WTC11 (cell line): ENCODE results near the gene ARHGAP21. TPM values are rescaled to one million over a fixed set of nuclear protein-coding genes. Genes with fewer than 3 reads are reported as not detected.

Experiments used
- ATAC-seq: fragments of 200-7000 bp; cut with Tn5 transposase; 2 replicates; pipeline ENCODE4 v1.10.0; 2021; ENCODE audit warnings: mild to moderate bottlenecking, moderate library complexity
- Bru-seq: library from RNA; stranded (reverse); fragments of 400-500 nt; gene quantifications from one replicate; lab custom pipeline; 2021; lab: Mats Ljungman, UMichigan
- CTCF ChIA-PET: fragments of 300-600 bp; sonication (Branson Sonifier 250); formaldehyde crosslinking; loops from one replicate; lab custom pipeline; 2021; ENCODE audit warnings: antibody characterized with exemption; lab: Charles Lee
- POLR2A ChIA-PET: fragments of 350-600 bp; sonication (Branson Sonifier 250); formaldehyde crosslinking; loops from one replicate; lab custom pipeline; 2021; ENCODE audit warnings: antibody characterized with exemption; lab: Charles Lee
- DNase-seq: peaks from one replicate; pipeline ENCODE4 v3.0.0; 2021; ENCODE audit warnings: low spot score
- H3K27ac Mint-ChIP-seq: 2 replicates; pipeline ENCODE4 v1.8.0; 2021; ENCODE audit warnings: mixed read lengths
- H3K27me3 Mint-ChIP-seq: 2 replicates; pipeline ENCODE4 v1.8.0; 2021; ENCODE audit warnings: low read depth, mild to moderate bottlenecking, moderate library complexity, mixed read lengths
- H3K36me3 Mint-ChIP-seq: 2 replicates; pipeline ENCODE4 v1.8.0; 2021; ENCODE audit warnings: mixed read lengths
- H3K4me1 Mint-ChIP-seq: 2 replicates; pipeline ENCODE4 v1.8.0; 2022; ENCODE audit warnings: mixed read lengths
- H3K4me3 Mint-ChIP-seq: 2 replicates; pipeline ENCODE4 v1.8.0; 2021; ENCODE audit warnings: mild to moderate bottlenecking, moderate library complexity, mixed read lengths
- H3K9me3 Mint-ChIP-seq: 2 replicates; pipeline ENCODE4 v1.8.0; 2021; ENCODE audit warnings: mixed read lengths
- AFF4 ChIP-seq: sonication (generic); formaldehyde crosslinking; IDR thresholded peaks from 2 replicates; pipeline ENCODE4 v1.8.1; 2023; ENCODE audit warnings: mild to moderate bottlenecking, missing genetic modification reagents, borderline replicate concordance
- ARID4B ChIP-seq: sonication (generic); formaldehyde crosslinking; IDR thresholded peaks from 2 replicates; pipeline ENCODE4 v1.8.0; 2023; ENCODE audit warnings: missing genetic modification reagents, mild to moderate bottlenecking, borderline replicate concordance
- CBFB ChIP-seq: sonication (generic); formaldehyde crosslinking; IDR thresholded peaks from 2 replicates; pipeline ENCODE4 v1.8.1; 2022; ENCODE audit warnings: mild to moderate bottlenecking, low read depth, missing genetic modification reagents
- NFATC4 ChIP-seq: fragments of 250-450 bp; sonication (Bioruptor Pico); IDR thresholded peaks from 2 replicates; pipeline ENCODE4 v1.9.0; 2021; ENCODE audit warnings: mild to moderate bottlenecking
- NFE2L1 ChIP-seq: sonication (generic); formaldehyde crosslinking; IDR thresholded peaks from 2 replicates; pipeline ENCODE4 v1.8.1; 2023; ENCODE audit warnings: missing genetic modification reagents
- SMAD3 ChIP-seq: sonication (generic); formaldehyde crosslinking; IDR thresholded peaks from 2 replicates; pipeline ENCODE4 v1.8.0; 2022; ENCODE audit warnings: missing genetic modification reagents, mild to moderate bottlenecking, borderline replicate concordance
- SOX15 ChIP-seq: fragments of 250-450 bp; sonication (Bioruptor Pico); IDR thresholded peaks from 2 replicates; pipeline ENCODE4 v1.9.0; 2021; ENCODE audit warnings: mild to moderate bottlenecking
- TCF7 ChIP-seq: sonication (generic); formaldehyde crosslinking; IDR thresholded peaks from 2 replicates; pipeline ENCODE4 v1.8.0; 2022; ENCODE audit warnings: mild to moderate bottlenecking, low read depth, missing genetic modification reagents, moderate library complexity
- ZMAT4 ChIP-seq: fragments of 250-450 bp; sonication (Bioruptor Pico); IDR thresholded peaks from 2 replicates; pipeline ENCODE4 v1.9.0; 2021; ENCODE audit warnings: mild to moderate bottlenecking
- ZNF281 ChIP-seq: sonication (generic); formaldehyde crosslinking; IDR thresholded peaks from 2 replicates; pipeline ENCODE4 v1.8.0; 2023; ENCODE audit warnings: mild to moderate bottlenecking, missing genetic modification reagents
- long read RNA-seq, 3 experiments: library from RNA in 1 of 3; library from capped mRNA in 1 of 3; library from polyadenylated mRNA in 1 of 3; unstranded in 2 of 3; stranded (forward) in 1 of 3; transcript quantifications; one replicate each; pipeline ENCODE4 v2.0.0, GENCODE V29; 2021
- total RNA-seq: library from RNA; stranded (reverse); gene quantifications from 3 replicates; pipeline ENCODE4 v1.2.3, GENCODE V29; 2021
- TF ChIP-seq, protein P1 (sequence below): sonication (generic); formaldehyde crosslinking; IDR thresholded peaks from 2 replicates; pipeline ENCODE4 v1.8.1; 2022; ENCODE audit warnings: missing genetic modification reagents, borderline replicate concordance
- TF ChIP-seq, protein P2 (sequence below): fragments of 250-450 bp; sonication (Bioruptor Pico); IDR thresholded peaks from 2 replicates; pipeline ENCODE4 v1.9.0; 2021; ENCODE audit warnings: mild to moderate bottlenecking, borderline replicate concordance

Gene ARHGAP21
- 30.2 to 37.7 TPM (median 33.8 TPM) in 3 replicates for total RNA-seq
- percentile 75 among the genes with signal in this experiment for Bru-seq, nascent RNA
- long read RNA-seq, experiment 1, partial matches to known transcripts, result 30 of 74 reads
- long read RNA-seq, experiment 1, other reads (novel, unspliced or antisense), result 42 of 74 reads
- long read RNA-seq, experiment 2, partial matches to known transcripts, result 4 of 12 reads
- long read RNA-seq, experiment 2, other reads (novel, unspliced or antisense), result 8 of 12 reads
- long read RNA-seq, experiment 3, result 0 reads

DNA sequence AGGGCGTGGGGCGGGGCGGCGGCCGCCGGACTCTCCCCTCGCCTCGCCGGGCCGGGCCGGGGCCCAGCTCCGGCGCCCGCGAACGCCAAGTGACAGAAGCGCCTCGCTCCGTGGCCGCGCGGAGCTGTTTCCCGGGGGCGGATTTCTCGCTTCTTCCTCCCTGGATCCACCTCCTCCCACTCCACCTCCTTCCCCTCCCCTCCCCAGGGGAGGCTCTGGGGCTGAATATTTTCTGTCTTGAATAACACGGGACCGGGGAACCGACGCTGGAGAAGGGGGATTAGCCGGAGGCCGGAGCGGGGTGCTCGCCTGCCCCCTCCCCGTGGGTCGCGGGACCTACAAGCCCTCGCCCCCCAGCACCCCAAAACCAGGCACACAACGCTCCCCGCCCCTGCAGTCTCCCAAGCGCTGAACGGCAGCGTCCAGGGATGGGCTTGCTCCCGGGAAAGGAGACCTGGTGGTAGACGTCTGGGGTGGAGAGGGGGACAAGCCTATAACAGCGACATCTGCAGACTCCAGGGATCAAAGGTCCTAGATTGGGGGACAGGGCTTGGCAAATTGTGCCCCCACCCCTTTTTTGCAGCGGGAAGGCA lies at the start of gene ARHGAP21:
TSS of gene ARHGAP21 (minus strand) at position 100 of the 593 bp plus-strand sequence. CDS start 1,988 bp downstream, outside the sequence.
- Mint-ChIP-seq H3K9me3 (no peaks in the 10 kb centered on the region), H3K27ac (peak within 1 kb of the TSS; percentile 60), H3K4me1 (peaks cover 40% of the 10 kb centered on the region), H3K4me3 (peak within 1 kb of the TSS; percentile 88), H3K36me3 (no peaks in the 10 kb centered on the region), H3K27me3 (peaks cover 40% of the 10 kb centered on the region)
- ATAC-seq (peak; percentile 35), DNase-seq (peak; percentile 40)
- TF ChIP-seq TCF7 (CRISPR knock-in tag) (no peak), ARID4B (CRISPR knock-in tag) (peak; percentile 26; the same call in 1 of the 2 replicates)
- ChIA-PET CTCF (interaction anchor here (1.0 kb wide), 1 partner anchor 172 kb away, joined by 3 read pairs; no protein-coding TSS in a partner anchor), POLR2A (interaction anchor here (2.2 kb wide), 1 partner anchor 228 kb away, joined by 12 read pairs; no protein-coding TSS in a partner anchor)

DNA sequence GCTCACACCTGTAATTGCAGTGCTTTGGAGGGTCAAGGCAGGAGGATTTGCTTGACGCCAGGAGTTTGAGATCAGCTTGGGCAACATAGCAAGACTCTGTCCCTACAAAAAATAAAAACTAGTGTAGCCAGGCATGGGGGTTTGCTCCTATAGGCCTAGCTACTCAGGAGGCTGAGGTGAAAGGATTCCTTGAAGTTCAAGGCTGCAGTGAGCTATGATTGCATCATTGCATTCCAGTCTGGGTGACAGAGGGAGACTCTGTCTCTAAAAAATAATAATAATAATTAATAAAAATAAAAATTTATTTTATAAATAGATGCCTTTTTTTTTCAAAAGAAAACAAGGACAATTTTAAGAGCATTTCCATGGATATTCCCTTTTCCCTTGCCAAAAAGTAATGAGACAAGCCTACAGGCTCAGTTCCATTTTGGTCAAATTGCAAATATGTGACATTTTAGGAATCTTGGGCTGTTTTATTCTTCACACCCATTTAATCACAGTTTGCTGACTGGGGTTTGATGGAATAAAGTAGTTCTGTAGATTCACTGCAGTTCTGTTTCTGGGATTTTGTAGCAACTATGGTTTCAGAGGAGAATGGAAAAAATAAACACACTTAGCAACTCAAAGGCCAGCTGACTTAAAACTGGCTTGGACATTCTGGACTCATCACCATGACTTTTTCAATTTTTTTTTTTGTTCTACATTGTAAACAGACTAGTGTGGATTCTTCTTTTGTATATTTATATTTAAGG lies 48.4 kb upstream of the ARHGAP21 start:
- H3K27me3 Mint-ChIP-seq, result no peaks in the 10 kb centered on the region
- POLR2A ChIA-PET, result no interaction called here
- TF ChIP-seq, protein P1, sequence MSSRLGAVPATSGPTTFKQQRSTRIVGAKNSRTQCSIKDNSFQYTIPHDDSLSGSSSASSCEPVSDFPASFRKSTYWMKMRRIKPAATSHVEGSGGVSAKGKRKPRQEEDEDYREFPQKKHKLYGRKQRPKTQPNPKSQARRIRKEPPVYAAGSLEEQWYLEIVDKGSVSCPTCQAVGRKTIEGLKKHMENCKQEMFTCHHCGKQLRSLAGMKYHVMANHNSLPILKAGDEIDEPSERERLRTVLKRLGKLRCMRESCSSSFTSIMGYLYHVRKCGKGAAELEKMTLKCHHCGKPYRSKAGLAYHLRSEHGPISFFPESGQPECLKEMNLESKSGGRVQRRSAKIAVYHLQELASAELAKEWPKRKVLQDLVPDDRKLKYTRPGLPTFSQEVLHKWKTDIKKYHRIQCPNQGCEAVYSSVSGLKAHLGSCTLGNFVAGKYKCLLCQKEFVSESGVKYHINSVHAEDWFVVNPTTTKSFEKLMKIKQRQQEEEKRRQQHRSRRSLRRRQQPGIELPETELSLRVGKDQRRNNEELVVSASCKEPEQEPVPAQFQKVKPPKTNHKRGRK (CRISPR knock-in tag), result no peak
- TF ChIP-seq NFATC4 (CRISPR knock-in tag) (no peak), SOX15 (no peak), ZMAT4 (CRISPR knock-in tag) (no peak), ZNF281 (CRISPR knock-in tag) (no peak), CBFB (CRISPR knock-in tag) (no peak), SMAD3 (CRISPR knock-in tag) (no peak), AFF4 (no peak), NFE2L1 (CRISPR knock-in tag) (no peak)
- TF ChIP-seq, protein P2, sequence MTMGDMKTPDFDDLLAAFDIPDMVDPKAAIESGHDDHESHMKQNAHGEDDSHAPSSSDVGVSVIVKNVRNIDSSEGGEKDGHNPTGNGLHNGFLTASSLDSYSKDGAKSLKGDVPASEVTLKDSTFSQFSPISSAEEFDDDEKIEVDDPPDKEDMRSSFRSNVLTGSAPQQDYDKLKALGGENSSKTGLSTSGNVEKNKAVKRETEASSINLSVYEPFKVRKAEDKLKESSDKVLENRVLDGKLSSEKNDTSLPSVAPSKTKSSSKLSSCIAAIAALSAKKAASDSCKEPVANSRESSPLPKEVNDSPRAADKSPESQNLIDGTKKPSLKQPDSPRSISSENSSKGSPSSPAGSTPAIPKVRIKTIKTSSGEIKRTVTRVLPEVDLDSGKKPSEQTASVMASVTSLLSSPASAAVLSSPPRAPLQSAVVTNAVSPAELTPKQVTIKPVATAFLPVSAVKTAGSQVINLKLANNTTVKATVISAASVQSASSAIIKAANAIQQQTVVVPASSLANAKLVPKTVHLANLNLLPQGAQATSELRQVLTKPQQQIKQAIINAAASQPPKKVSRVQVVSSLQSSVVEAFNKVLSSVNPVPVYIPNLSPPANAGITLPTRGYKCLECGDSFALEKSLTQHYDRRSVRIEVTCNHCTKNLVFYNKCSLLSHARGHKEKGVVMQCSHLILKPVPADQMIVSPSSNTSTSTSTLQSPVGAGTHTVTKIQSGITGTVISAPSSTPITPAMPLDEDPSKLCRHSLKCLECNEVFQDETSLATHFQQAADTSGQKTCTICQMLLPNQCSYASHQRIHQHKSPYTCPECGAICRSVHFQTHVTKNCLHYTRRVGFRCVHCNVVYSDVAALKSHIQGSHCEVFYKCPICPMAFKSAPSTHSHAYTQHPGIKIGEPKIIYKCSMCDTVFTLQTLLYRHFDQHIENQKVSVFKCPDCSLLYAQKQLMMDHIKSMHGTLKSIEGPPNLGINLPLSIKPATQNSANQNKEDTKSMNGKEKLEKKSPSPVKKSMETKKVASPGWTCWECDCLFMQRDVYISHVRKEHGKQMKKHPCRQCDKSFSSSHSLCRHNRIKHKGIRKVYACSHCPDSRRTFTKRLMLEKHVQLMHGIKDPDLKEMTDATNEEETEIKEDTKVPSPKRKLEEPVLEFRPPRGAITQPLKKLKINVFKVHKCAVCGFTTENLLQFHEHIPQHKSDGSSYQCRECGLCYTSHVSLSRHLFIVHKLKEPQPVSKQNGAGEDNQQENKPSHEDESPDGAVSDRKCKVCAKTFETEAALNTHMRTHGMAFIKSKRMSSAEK (CRISPR knock-in tag), result no peak

More for the DNA sequence above, 48.4 kb upstream of the ARHGAP21 start:
- DNase-seq (no peak), ATAC-seq (no peak)
- Mint-ChIP-seq H3K27ac (no peak overlapping the region), H3K9me3 (no peaks in the 10 kb centered on the region), H3K4me3 (no peak overlapping the region), H3K36me3 (no peaks in the 10 kb centered on the region), H3K4me1 (no peaks in the 10 kb centered on the region; the same call in 1 of the 2 replicates)
- CTCF ChIA-PET, result no interaction called here
